Hepatocyte (in vitro differentiated cells): ENCODE results near the gene CD82. TPM values are rescaled to one million over a fixed set of nuclear protein-coding genes. Genes with fewer than 3 reads are reported as not detected.

Experiments used
- DNase-seq: peaks from one replicate; pipeline ENCODE4 v3.0.0-alpha.2; 2016; ENCODE audit warnings: low spot score
- H2AFZ ChIP-seq: fragments of 200-600 bp; sonication (generic); 2 replicates; pipeline ENCODE4 v1.6.0; 2016; ENCODE audit warnings: antibody characterized with exemption, mild to moderate bottlenecking
- H3K27ac ChIP-seq: fragments of 200-600 bp; sonication (generic); 2 replicates; pipeline ENCODE4 v1.5.1; 2016; ENCODE audit warnings: mild to moderate bottlenecking
- H3K27me3 ChIP-seq: fragments of 200-600 bp; sonication (generic); 2 replicates; pipeline ENCODE4 v1.6.1; 2016
- H3K36me3 ChIP-seq: fragments of 200-600 bp; sonication (generic); replicated peaks from 2 replicates; pipeline ENCODE4 v1.5.1; 2016; ENCODE audit warnings: low read depth; ENCODE audit not compliant: insufficient read depth
- H3K4me1 ChIP-seq: fragments of 200-600 bp; sonication (generic); 2 replicates; pipeline ENCODE4 v1.5.1; 2016; ENCODE audit warnings: mild to moderate bottlenecking, moderate library complexity; ENCODE audit not compliant: insufficient read depth
- H3K4me2 ChIP-seq: fragments of 200-600 bp; sonication (generic); 2 replicates; pipeline ENCODE4 v1.6.0; 2016
- H3K4me3 ChIP-seq: fragments of 200-600 bp; sonication (generic); 2 replicates; pipeline ENCODE4 v1.5.1; 2016; ENCODE audit warnings: mild to moderate bottlenecking
- H3K79me2 ChIP-seq: fragments of 200-600 bp; sonication (generic); 2 replicates; pipeline ENCODE4 v1.6.0; 2017; ENCODE audit warnings: mild to moderate bottlenecking
- H3K9me2 ChIP-seq: fragments of 200-600 bp; sonication (generic); replicated peaks from 2 replicates; pipeline ENCODE4 v1.6.0; 2017; ENCODE audit warnings: mild to moderate bottlenecking; ENCODE audit not compliant: insufficient read depth
- H3K9me3 ChIP-seq: fragments of 200-600 bp; sonication (generic); 2 replicates; pipeline ENCODE4 v1.5.1; 2016; ENCODE audit warnings: low read depth, mild to moderate bottlenecking
- H4K20me1 ChIP-seq: fragments of 200-600 bp; sonication (generic); 2 replicates; pipeline ENCODE4 v1.6.0; 2016; ENCODE audit warnings: mild to moderate bottlenecking; ENCODE audit not compliant: insufficient read depth, poor library complexity, severe bottlenecking
- CTCF ChIP-seq: fragments of 200-600 bp; sonication (generic); IDR thresholded peaks from 2 replicates; pipeline ENCODE4 v1.5.1; 2016; ENCODE audit warnings: antibody characterized with exemption, mild to moderate bottlenecking; ENCODE audit not compliant: poor library complexity
- EZH2 ChIP-seq: fragments of 200-600 bp; sonication (generic); IDR thresholded peaks from 2 replicates; pipeline ENCODE4 v1.6.1; 2016; ENCODE audit warnings: antibody characterized with exemption, mild to moderate bottlenecking, borderline replicate concordance
- EZH2phosphoT487 ChIP-seq: fragments of 200-600 bp; sonication (generic); IDR thresholded peaks from one replicate; pipeline ENCODE4 v1.6.1; 2018; ENCODE audit warnings: antibody characterized with exemption, mild to moderate bottlenecking, low read depth, moderate library complexity; ENCODE audit not compliant: unreplicated experiment, severe bottlenecking
- WGBS: methylation state at CpG from one replicate; pipeline ENCODE4 v1.1.6; 2016; ENCODE audit warnings: low lambda C conversion rate; ENCODE audit errors: missing lambda C conversion rate; 5-methylcytosine and 5-hydroxymethylcytosine counted together
- polyA plus RNA-seq: library from polyadenylated mRNA; unstranded; fragments of >200 nt; fragmentation: Nextera tagmentation; extraction: Ambion mirVana; gene quantifications from 2 replicates; pipeline ENCODE4 v1.2.1, GENCODE V29; 2016
- total RNA-seq: library from RNA; depleted of rRNA; stranded (reverse); fragments of >200 nt; gene quantifications from 2 replicates; pipeline ENCODE4 v1.2.3, GENCODE V29; 2014

CD82 gene
- total and polyA plus RNA-seq, 2 experiments from 2014 or later, result 38.7 to 157 TPM

DNA sequence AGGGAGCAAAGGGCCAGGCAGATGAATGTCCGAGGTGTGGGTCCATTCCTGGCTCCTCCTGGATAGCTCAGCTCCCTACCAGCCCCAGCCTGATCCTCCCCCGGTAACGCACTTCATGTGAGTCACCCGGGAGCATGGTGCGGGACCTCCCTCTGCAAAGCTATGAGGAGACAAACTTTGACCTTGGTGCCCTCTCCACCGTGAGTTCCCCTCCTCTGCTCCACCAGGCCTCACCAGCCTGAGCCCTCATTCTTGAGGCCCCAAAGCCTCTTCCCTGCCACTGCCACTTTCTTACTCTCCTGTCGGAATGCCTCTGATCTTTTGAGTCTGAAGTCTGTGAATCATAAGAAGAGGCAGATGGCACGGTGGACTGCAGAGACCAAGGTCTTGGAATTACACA lies 37.4 kb upstream of the CD82 start:
- H3K4me2 ChIP-seq, result no peak overlapping the region
- WGBS, result 44% methylated on average over 8 of the region's 8 CpGs

DNA sequence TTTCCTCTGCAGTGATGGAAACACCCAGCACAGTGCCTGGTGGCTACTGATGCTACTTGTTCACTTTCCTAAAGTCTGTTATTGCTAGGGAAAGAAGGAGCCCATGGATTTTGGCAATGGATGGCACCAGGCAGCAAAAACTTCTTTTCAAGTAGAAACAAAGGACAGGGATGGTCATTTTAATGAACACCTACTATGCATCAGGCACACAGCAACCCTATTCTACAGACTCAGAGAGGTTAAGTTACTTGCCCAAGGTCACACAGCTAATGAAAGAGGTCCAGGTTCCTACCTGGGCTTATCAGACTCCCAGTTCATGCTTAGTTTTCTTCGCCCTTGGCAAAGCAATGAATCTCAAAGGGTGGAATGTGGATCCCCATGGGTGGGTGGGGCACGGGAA lies 36.9 kb upstream of the CD82 start:
- H4K20me1 ChIP-seq, result no peaks in the 10 kb centered on the region
- no peak overlapping the region for H2AFZ ChIP-seq
- H3K4me2 ChIP-seq, result no peak overlapping the region
- H3K9me2 ChIP-seq, result no peaks in the 10 kb centered on the region
- no peak overlapping the region for H3K4me3 ChIP-seq
- no peaks in the 10 kb centered on the region for H3K9me3 ChIP-seq
- TF ChIP-seq EZH2phosphoT487 (no peak), EZH2 (no peak), CTCF (no peak)
- no peaks in the 10 kb centered on the region for H3K79me2 ChIP-seq
- no peak overlapping the region for H3K27ac ChIP-seq
- H3K4me1 ChIP-seq, result peaks cover 6% of the 10 kb centered on the region
- no peak for DNase-seq
- no peaks in the 10 kb centered on the region for H3K27me3 ChIP-seq
- WGBS, result 94% methylated on average over 2 of the region's 2 CpGs
- H3K36me3 ChIP-seq, result no peaks in the 10 kb centered on the region

More for the DNA sequence above, 37.4 kb upstream of the CD82 start:
- H3K79me2 ChIP-seq, result no peaks in the 10 kb centered on the region
- H4K20me1 ChIP-seq, result no peaks in the 10 kb centered on the region
- H3K4me1 ChIP-seq, result peaks cover 6% of the 10 kb centered on the region
- no peaks in the 10 kb centered on the region for H3K9me2 ChIP-seq
- no peak overlapping the region for H3K4me3 ChIP-seq
- no peaks in the 10 kb centered on the region for H3K36me3 ChIP-seq
- peak; percentile 43 for DNase-seq
- H3K9me3 ChIP-seq, result no peaks in the 10 kb centered on the region
- H3K27me3 ChIP-seq, result no peaks in the 10 kb centered on the region
- H2AFZ ChIP-seq, result no peak overlapping the region
- no peak for TF ChIP-seq EZH2phosphoT487
- TF ChIP-seq CTCF, result no peak
- TF ChIP-seq EZH2, result no peak
- H3K27ac ChIP-seq, result no peak overlapping the region

DNA sequence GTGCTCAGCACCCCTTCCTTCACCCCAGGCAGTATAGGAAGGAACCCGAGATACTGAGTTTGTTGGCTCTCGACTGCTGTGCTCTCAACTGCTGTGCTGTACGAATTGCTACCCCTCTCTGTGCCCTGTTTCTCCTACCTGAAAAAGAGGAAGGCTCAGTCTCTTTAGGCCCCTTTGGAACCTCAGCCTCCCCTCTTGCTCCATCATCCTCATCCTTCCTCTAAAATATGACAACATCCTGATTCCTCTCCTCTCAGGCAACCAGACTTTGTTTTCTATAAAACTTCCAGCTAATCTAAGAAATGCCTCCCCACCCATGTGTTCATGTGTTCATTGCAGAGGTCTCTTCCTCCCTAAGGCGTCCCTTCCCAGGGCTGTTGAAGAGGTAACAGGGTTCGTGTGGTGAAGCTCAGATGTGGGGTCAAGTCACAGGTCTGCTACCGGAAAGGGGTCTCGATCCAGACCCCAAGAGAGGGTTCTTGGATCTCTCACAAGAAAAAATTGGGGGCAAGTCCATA lies 35.5 kb upstream of the CD82 start:
- WGBS, result 95% methylated on average over 7 of the region's 7 CpGs
- no peaks in the 10 kb centered on the region for H3K9me3 ChIP-seq

DNA sequence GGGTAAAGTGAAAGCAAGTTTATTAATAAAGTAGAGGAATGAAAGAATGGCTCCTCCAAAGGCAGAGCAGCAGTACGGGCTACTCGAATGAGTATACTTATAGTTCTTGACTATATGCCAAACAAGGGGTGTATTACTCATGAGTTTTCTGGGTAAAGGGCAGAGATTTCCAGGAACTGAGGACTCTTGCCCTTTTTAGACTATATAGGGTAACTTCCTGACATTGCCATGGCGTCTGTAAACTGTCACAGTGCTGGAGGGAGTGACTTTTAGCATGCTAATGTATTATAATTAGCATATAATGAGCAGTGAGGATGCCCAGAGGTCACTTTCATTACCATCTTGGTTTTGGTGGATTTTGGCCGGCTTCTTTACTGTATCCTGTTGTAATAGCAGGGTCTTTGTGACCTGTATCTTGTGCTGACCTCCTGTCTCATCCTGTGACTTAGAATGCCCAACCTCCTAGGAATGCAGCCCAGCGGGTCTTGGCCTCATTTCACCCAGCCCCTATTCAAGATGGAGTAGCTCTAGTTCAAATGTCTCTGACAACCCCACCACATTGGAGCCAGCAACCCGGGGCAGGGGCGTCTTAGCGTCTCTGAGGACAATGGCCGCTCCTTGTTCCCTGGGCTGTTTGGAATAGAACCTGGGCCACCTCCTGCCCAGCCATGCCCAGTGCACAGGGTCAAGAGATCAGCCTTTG lies 34.9 kb upstream of the CD82 start:
- H3K4me1 ChIP-seq, result peaks cover 6% of the 10 kb centered on the region
- no peak overlapping the region for H2AFZ ChIP-seq
- H3K4me2 ChIP-seq, result no peak overlapping the region
- H4K20me1 ChIP-seq, result no peaks in the 10 kb centered on the region
- no peak overlapping the region for H3K27ac ChIP-seq
- H3K27me3 ChIP-seq, result peaks cover 2% of the 10 kb centered on the region
- H3K9me2 ChIP-seq, result no peaks in the 10 kb centered on the region
- no peaks in the 10 kb centered on the region for H3K9me3 ChIP-seq
- TF ChIP-seq EZH2phosphoT487 (no peak), CTCF (no peak), EZH2 (no peak)
- H3K36me3 ChIP-seq, result no peaks in the 10 kb centered on the region
- 72% methylated on average over 9 of the region's 9 CpGs for WGBS
- no peak for DNase-seq
- H3K4me3 ChIP-seq, result no peak overlapping the region
- H3K79me2 ChIP-seq, result no peaks in the 10 kb centered on the region

More for the DNA sequence above, 35.5 kb upstream of the CD82 start:
- no peaks in the 10 kb centered on the region for H3K36me3 ChIP-seq
- H3K4me2 ChIP-seq, result no peak overlapping the region
- no peak overlapping the region for H2AFZ ChIP-seq
- H4K20me1 ChIP-seq, result no peaks in the 10 kb centered on the region
- no peak overlapping the region for H3K27ac ChIP-seq
- no peaks in the 10 kb centered on the region for H3K9me2 ChIP-seq
- peaks cover under 1% of the 10 kb centered on the region for H3K27me3 ChIP-seq
- no peak for DNase-seq
- H3K79me2 ChIP-seq, result no peaks in the 10 kb centered on the region
- no peak for TF ChIP-seq EZH2phosphoT487
- H3K4me1 ChIP-seq, result peaks cover 6% of the 10 kb centered on the region
- no peak overlapping the region for H3K4me3 ChIP-seq
